Stimulated activated CD8-positive, alpha-beta memory T cell treated with anti-CD3 and anti-CD28 coated beads, Interleukin-4, amount 100 ng/mL, for 24 hours (primary cell): ENCODE data around the gene TSFM.

Experiments
- DNase-seq: peaks from one replicate; pipeline ENCODE4 v3.0.0-alpha.2; 2020; ENCODE audit warnings: low read depth

Gene TSFM

GRCh38 chr12:57746025-57746424, 36.6 kb upstream of the TSFM start:
- no peak for DNase-seq

DNA sequence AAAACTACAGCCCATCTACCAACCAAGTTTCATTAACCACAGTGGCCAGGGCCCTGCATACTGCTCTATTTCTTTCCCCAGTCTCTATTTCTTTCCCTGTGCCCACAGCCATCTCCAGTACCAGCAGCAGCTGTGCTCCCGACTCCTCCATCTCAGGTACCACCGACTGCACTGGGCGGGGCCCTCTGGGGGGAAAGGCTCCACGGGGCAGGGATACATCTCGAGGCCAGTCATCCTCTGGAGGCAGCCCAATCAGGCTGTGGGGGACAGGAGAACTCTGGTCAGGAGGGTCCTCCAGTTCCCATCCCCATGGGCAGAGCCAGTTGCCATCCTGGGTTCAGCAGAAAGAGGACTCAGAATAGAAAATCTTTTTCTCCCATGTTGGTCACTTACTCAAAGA, 33.5 kb upstream of the TSFM start:
- no peak for DNase-seq

- DNase-seq, result no peak
Observed at GRCh38 chr12:57750561-57751431, 31.8 kb upstream of the TSFM start.

DNA sequence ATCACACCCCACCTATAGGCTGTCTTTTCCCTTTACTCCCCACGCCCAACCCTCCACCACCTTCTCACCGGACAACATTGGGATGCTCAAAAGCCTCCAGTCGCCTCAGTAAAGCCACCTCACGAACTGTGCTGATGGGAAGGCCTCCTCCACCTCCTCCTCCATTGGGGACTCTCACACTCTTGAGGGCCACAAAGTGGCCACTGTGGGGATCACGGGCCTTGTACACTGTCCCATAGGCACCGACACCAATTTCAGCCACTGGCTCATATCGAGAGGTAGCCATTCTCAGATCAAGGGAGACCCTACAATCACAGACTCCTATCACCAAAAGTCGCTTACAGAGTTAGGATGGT, 31.2 kb upstream of the TSFM start:
- DNase-seq, result no peak

DNA sequence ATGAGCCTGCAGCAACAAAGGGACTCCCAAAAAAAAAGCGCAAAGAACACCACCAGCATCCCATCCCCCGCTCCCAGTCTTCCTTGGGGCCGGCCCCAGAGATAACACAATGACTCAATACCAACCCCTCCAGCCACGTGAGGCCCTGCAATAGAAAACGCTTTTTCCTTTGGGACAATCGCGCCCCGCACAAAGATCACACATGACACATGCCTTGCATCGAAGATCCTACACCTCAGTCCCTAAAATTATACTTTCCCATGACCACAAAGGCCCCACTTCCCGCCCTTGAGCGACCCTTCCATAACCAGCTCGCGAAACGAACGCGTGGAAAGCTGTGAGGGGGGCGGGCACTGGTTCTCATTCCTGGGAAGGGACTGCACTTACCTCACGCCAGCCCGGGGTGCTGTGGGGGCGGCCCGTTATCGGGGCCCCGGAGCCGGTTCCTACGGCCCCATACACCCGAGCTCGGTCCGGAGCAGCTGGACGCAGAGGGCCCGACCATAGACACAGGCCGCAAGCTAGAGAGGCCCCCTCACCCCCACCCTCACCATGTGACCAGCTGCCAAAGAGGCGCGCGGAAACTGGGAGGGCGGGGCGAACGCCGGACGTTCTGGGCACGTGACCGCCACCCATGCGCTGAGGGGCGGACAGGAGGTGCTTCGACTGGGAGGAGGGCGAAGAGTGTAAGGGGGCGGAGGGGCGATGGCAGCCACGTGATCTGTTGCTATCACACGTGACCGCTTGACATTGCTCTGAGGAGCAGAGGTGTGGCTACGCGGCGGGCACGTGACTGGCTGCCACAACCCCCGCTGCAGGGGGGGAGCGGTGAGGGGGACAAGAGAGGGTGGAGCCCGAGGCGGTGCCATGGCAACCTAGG, 30.6 kb upstream of the TSFM start, which contains the start of gene CDK4:
Gene CDK4 (minus strand): TSS at position 523 of the 880 bp plus-strand sequence. CDS start 593 bp downstream, outside the sequence.
- peak; percentile 98 for DNase-seq

DNA sequence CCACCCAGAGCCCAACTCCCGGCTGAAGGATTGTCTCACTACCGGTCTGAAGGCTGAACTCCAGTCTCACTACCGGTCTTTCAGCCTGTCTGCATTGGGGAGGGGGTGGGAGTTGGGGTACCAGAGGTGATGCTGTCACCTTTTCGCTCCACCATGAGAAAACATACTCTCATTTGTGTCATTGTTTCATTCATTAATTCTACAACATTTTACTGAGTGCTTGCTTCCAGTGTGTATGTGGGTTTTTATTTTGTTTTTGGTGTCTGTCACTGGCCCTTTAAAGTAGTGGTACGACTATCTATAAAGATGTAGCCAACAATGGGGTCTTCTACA, 30.0 kb upstream of the TSFM start:
- no peak for DNase-seq

GRCh38 chr12:57753756-57754337, 28.7 kb upstream of the TSFM start:
- no peak for DNase-seq

GRCh38 chr12:57754411-57755193, 28.0 kb upstream of the TSFM start, which contains the start of gene MARCHF9:
MARCHF9 (plus strand) TSS chr12:57755103; CDS start chr12:57755529, 426 bp downstream.
- peak; percentile 76 for DNase-seq

GRCh38 chr12:57755194-57755453, 27.5 kb upstream of the TSFM start:
- DNase-seq, result no peak

DNA sequence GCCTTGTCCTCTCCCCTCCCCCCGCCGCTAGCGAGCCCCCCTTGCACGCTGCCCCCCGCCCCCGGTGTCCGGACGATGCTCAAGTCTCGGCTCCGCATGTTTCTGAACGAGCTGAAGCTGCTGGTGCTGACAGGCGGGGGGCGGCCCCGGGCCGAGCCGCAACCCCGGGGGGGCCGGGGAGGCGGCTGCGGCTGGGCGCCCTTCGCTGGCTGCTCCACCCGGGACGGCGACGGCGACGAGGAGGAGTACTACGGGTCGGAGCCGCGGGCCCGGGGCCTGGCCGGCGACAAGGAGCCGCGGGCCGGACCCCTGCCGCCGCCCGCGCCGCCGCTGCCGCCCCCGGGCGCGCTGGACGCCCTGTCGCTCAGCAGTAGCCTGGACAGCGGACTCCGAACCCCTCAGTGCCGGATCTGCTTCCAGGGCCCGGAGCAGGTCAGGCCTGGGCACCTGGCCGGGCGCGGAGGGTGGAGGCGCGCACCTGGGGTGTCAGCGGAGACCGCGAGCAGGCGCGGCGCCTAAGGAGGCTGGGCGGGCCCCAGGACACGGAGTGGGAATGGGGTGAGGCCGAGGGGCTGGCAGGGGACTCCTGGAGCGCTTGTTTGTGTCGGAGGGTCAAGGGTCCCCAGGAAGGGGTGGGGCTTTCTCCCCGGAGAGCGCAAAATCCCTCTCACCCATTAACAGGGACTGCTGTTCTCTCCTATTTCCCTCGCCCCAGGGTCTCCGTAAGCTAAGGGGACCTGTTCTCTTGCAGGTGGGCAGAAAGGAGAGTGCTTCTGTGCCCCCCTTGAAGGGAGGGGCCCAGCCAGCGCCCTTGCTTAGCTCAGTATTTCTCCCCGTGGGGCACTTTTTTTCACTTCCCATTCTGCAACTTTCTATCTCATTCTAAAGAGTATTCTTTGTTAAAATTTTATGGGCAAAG, 26.9 kb upstream of the TSFM start:
- no peak for DNase-seq

DNA sequence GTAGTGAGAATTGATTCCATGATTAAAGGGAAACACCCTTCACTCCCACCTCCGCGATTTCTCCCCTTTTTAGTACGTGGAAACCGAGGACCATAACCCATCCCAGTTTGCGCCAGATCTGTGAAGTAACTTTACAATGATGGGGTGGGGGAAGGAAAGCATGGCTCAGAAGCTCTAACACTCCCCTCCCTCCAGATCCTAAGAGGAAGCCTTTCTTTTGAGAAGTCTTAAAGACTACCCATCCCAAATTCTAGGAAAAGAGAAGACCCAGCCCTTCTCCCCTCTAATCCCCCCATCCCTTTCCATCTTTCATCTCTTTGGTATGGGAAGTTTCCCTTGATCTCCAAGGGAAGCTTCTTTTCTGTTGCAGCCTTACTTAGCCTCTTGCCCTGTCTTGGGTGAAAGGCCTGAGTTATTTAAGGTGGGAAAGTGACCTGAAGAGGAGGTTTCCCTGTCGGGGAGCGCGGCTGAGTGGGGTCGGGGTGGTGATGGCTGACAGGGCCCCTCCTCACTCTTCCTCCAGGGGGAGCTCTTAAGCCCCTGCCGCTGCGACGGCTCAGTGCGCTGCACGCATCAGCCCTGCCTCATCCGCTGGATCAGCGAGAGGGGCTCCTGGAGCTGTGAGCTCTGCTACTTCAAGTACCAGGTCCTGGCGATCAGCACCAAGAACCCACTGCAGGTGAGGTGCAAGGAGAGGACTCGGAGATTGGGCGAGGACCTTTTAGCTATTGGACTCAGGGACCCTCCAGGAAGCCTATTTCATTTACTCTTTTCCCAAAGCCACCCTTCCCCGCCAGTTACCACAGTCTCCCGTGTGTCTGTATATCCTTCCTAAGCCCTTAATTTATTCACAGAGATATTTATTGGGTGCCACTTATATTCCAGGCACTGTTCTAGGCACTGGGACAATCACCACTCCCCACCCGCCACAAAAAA, 25.9 kb upstream of the TSFM start:
- DNase-seq, result peak; percentile 57

- DNase-seq, result no peak
Observed at GRCh38 chr12:57757771-57758170, 24.8 kb upstream of the TSFM start.

GRCh38 chr12:57758552-57759359, 23.8 kb upstream of the TSFM start:
- no peak for DNase-seq

GRCh38 chr12:57759360-57759980, 23.1 kb upstream of the TSFM start:
- no peak for DNase-seq

GRCh38 chr12:57760347-57760982, 22.1 kb upstream of the TSFM start:
- no peak for DNase-seq

GRCh38 chr12:57761391-57761998, 21.1 kb upstream of the TSFM start:
- no peak for DNase-seq

DNA sequence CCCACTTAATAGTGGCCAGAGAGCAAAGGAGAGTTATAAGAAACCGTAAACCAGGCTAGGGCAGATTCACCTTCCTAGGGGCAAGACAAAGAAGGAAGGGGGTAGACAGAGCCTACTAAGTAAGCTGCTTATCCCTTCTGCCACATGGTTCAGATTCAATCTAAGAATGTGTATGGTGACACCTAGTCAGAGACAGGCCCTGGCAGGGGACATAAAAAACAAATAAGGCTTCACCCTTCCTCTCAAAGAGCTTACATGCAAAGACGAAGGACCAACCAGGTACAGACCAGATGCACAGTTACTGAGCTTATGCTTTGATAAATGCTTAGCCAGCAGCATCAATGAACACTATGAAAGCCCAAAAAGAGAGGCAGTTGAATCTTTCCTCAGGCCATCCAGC, 20.1 kb upstream of the TSFM start:
- DNase-seq, result no peak
